ENCODE data around the gene TMC6. TPM values are rescaled to one million over a fixed set of nuclear protein-coding genes. Genes with fewer than 3 reads are reported as not detected.

TMC6 gene
- total RNA-seq, 2 donors from 2014 or later, result 21.0 to 32.3 TPM

DNA sequence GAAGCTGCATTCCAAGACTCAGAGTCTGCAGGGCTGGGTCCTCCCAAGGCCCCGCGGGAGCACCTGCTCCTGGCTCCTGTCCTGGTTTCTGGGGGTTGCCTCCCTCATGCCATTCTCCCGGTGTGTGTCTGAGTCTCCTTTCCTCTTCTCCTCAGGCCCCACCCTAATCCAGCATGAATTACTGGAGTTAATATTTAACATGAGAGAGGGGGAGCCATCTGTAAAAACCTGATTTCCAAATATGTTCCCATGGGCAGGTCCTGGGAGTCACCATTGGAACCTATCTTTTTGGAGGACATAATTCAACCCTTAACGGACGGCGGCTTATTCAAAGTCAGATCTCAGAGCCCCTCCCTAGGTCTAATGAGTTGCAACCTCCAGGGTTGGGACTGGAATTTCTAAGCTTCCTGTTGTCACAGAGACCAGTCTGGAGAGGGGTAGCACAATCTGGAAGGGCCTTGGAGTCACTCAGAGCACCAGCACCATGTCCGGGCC is 23.0 kb upstream of the TMC6 start:
- TF ChIP-seq CTCF (IDR thresholded peaks at IDR 0.05) (no peak), POLR2A (IDR thresholded peaks at IDR 0.05) (no peak)
- Histone ChIP-seq H3K4me1 (peaks cover 33% of the 10 kb centered on the region), H3K9me3 (no peaks in the 10 kb centered on the region), H3K27ac (peak overlapping the region; percentile 44 to 76 (median 52)), H3K4me3 (no peak overlapping the region), H3K36me3 (replicated peaks in 1 of 2; ENCODE audit: insufficient read depth in 1 of 2, low read depth in 2 of 2) (no peaks in the 10 kb centered on the region), H3K27me3 (no peaks in the 10 kb centered on the region)
- DNase-seq, result peak in 3 of 4 donors; percentile 16 to 52 (median 32)
- ATAC-seq, result peak; percentile 57
- intact Hi-C loops (cut with DNase I), result no loop called here
- 38 to 46% methylated on average over 6 to 7 of the region's 7 CpGs for WGBS, 2 donors

DNA sequence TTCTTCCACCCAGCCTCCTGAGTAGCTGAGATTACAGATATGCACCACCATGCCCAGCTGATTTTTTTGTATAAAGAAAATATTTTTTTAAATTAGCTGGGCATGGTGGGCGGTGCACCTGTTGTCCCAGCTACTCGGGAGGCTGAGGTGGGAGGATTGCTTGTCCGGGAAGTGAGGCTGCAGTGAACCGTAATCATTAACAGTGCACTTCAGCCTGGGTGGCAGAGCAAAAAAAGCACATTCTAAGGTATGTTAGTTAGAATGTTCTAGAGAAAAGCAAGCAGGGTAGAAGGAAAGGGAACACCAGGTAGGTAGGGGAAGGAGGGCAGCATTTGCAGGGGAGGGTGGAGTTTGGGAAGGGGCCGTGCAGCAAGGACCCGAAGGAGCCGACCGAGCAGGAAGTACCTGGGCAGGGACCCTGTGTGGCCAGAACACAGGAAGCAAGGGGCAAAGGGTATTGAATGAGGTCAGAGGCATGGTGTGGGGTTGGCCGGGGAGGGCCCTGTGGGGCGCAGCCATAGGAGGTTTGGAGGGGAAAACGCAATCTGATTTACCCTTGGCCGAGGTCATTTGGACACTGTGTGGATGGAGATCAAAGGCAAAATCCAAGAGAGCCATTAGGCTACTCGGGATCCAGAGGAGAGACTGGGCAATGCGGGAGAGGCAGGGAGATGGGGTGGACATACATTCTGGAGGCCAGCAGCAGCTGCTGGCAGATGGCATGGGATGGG is 19.9 kb upstream of the TMC6 start:
- DNase-seq (no peak), ATAC-seq (no peak)
- Histone ChIP-seq H3K4me1 (peaks cover 64% of the 10 kb centered on the region), H3K27me3 (no peaks in the 10 kb centered on the region), H3K9me3 (no peaks in the 10 kb centered on the region), H3K27ac (peak overlapping the region in 1 of 4 donors; percentile 89), H3K36me3 (replicated peaks in 1 of 2; ENCODE audit: insufficient read depth in 1 of 2, low read depth in 2 of 2) (no peaks in the 10 kb centered on the region), H3K4me3 (no peak overlapping the region)
- TF ChIP-seq CTCF (IDR thresholded peaks at IDR 0.05) (no peak), POLR2A (IDR thresholded peaks at IDR 0.05) (no peak)
- intact Hi-C loops (cut with DNase I), result no loop called here
- 65 to 77% methylated on average over 14 of the region's 14 CpGs for WGBS, 2 donors

DNA sequence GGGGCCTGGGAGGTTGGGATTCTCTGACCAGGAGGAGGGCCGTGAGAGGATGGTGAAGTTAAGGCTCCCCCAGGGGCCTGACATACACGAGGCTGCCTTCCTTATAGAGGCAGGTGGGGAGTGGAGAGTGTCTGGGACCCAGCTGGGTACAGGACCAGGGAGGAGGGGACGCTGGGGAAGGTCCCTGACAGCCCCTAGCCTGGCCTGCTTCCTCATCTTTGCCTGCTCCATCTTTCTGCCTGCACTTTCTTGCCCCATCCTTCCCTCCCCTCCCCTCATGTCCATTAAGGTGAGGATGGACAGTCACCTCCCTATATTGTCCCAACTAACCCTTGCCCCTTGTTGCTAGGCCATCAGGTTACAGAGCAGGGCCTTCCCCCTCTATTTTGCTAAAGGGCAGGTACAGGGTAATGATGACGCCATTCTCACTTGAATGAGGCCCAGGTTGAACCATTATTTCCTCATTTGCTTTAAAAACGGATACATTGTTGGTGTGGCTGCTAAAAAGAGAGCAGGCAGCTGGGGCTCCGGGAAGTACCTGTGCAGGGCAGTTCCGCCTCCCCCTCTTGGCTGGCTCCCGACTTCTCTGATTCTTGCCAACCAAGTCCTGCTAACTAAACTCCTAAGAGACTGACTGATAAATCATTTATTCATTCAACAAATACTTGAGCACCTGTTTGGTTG is 18.9 kb upstream of the TMC6 start:
- intact Hi-C loops (cut with DNase I), result no loop called here
- TF ChIP-seq POLR2A (IDR thresholded peaks at IDR 0.05) (no peak), CTCF (IDR thresholded peaks at IDR 0.05) (no peak)
- DNase-seq (peak; percentile 53 to 83 (median 74)), ATAC-seq (peak; percentile 4)
- Histone ChIP-seq H3K36me3 (replicated peaks in 1 of 2; ENCODE audit: insufficient read depth in 1 of 2, low read depth in 2 of 2) (no peaks in the 10 kb centered on the region), H3K4me1 (peaks cover 71% of the 10 kb centered on the region), H3K27ac (peak overlapping the region; percentile 6 to 89 (median 87)), H3K27me3 (no peaks in the 10 kb centered on the region), H3K4me3 (no peak overlapping the region), H3K9me3 (no peaks in the 10 kb centered on the region)
- WGBS, 2 donors, result 37% methylated on average over 7 to 8 of the region's 8 CpGs

GRCh38 chr17:78146881-78147280 is 18.3 kb upstream of the TMC6 start:
- DNase-seq (no peak), ATAC-seq (no peak)
- Histone ChIP-seq H3K27ac (peak overlapping the region; percentile 6 to 89 (median 87)), H3K9me3 (no peaks in the 10 kb centered on the region), H3K4me3 (no peak overlapping the region), H3K27me3 (no peaks in the 10 kb centered on the region), H3K4me1 (peaks cover 76% of the 10 kb centered on the region), H3K36me3 (replicated peaks in 1 of 2; ENCODE audit: insufficient read depth in 1 of 2, low read depth in 2 of 2) (no peaks in the 10 kb centered on the region)
- TF ChIP-seq CTCF (IDR thresholded peaks at IDR 0.05) (no peak), POLR2A (IDR thresholded peaks at IDR 0.05) (no peak)
- intact Hi-C loops (cut with DNase I), result no loop called here
- 80 to 87% methylated on average over 2 to 6 of the region's 6 CpGs for WGBS, 2 donors
